Neural progenitor cell (in vitro differentiated cells): ENCODE data around the gene TREM2. TPM values are rescaled to one million over a fixed set of nuclear protein-coding genes. Genes with fewer than 3 reads are reported as not detected.

ENCODE experiments used
- DNase-seq: peaks from one replicate; pipeline ENCODE4 v3.0.0-alpha.2; 2016; ENCODE audit warnings: low spot score
- H2AFZ ChIP-seq: fragments of 200-600 bp; sonication (generic); replicated peaks from 2 replicates; pipeline ENCODE4 v1.6.1; 2016; ENCODE audit warnings: antibody characterized with exemption
- H3F3A ChIP-seq: fragments of 200-600 bp; sonication (generic); 2 replicates; pipeline ENCODE4 v1.6.1; 2016; ENCODE audit warnings: antibody characterized with exemption, low read depth
- H3K27ac ChIP-seq: fragments of 200-600 bp; sonication (generic); 2 replicates; pipeline ENCODE4 v1.5.1; 2016; ENCODE audit warnings: mild to moderate bottlenecking
- H3K27me3 ChIP-seq: fragments of 200-600 bp; sonication (generic); 2 replicates; pipeline ENCODE4 v1.6.1; 2016; ENCODE audit warnings: mild to moderate bottlenecking, moderate library complexity
- H3K36me3 ChIP-seq: fragments of 200-600 bp; sonication (generic); 2 replicates; pipeline ENCODE4 v1.5.1; 2016
- H3K4me1 ChIP-seq: fragments of 200-600 bp; sonication (generic); 2 replicates; pipeline ENCODE4 v1.6.1; 2016; ENCODE audit warnings: mixed run types
- H3K4me2 ChIP-seq: fragments of 200-600 bp; sonication (generic); 2 replicates; pipeline ENCODE4 v1.6.1; 2016
- H3K4me3 ChIP-seq: fragments of 200-600 bp; sonication (generic); 2 replicates; pipeline ENCODE4 v1.5.1; 2016
- H3K79me2 ChIP-seq: fragments of 200-600 bp; sonication (generic); 2 replicates; pipeline ENCODE4 v1.6.1; 2016; ENCODE audit warnings: low read depth
- H3K9ac ChIP-seq: fragments of 200-600 bp; sonication (generic); 2 replicates; pipeline ENCODE4 v1.6.1; 2016
- H3K9me3 ChIP-seq: fragments of 200-600 bp; sonication (generic); 2 replicates; pipeline ENCODE4 v1.5.1; 2016; ENCODE audit warnings: low read depth
- H4K20me1 ChIP-seq: fragments of 200-600 bp; sonication (generic); 2 replicates; pipeline ENCODE4 v1.6.1; 2016; ENCODE audit warnings: low read depth
- H3K27ac Mint-ChIP-seq: 3 replicates; pipeline ENCODE4 v1.8.0; 2021; ENCODE audit warnings: mixed read lengths
- H3K27me3 Mint-ChIP-seq: 2 replicates; pipeline ENCODE4 v1.8.0; 2022; ENCODE audit warnings: low read depth, mild to moderate bottlenecking, inconsistent platforms, moderate library complexity, mixed read lengths; ENCODE audit not compliant: insufficient read depth
- H3K36me3 Mint-ChIP-seq: 3 replicates; pipeline ENCODE4 v1.8.0; 2021; ENCODE audit warnings: mixed read lengths
- H3K4me1 Mint-ChIP-seq: 3 replicates; pipeline ENCODE4 v1.8.0; 2021; ENCODE audit warnings: mixed read lengths
- H3K4me3 Mint-ChIP-seq: 3 replicates; pipeline ENCODE4 v1.8.0; 2021; ENCODE audit warnings: mild to moderate bottlenecking, moderate library complexity, mixed read lengths
- H3K9me3 Mint-ChIP-seq: 3 replicates; pipeline ENCODE4 v1.8.0; 2020; ENCODE audit warnings: mixed read lengths
- EZH2 ChIP-seq: fragments of 200-600 bp; sonication (generic); IDR thresholded peaks from 2 replicates; pipeline ENCODE4 v1.6.1; 2017; ENCODE audit warnings: antibody characterized with exemption, mild to moderate bottlenecking, moderate library complexity
- EZH2phosphoT487 ChIP-seq: fragments of 200-600 bp; sonication (generic); IDR thresholded peaks from 2 replicates; pipeline ENCODE4 v1.6.1; 2017; ENCODE audit warnings: antibody characterized with exemption
- total RNA-seq: library from RNA; depleted of rRNA; stranded (reverse); fragments of >200 nt; gene quantifications from 2 replicates; pipeline ENCODE4 v1.2.3, GENCODE V29; 2015; ENCODE audit warnings: low replicate concordance
- TF ChIP-seq, protein P1 (sequence below): fragments of 200-600 bp; sonication (generic); IDR thresholded peaks from 2 replicates; pipeline ENCODE4 v1.5.1; 2017; ENCODE audit warnings: antibody characterized with exemption, mild to moderate bottlenecking

TREM2 gene
- total RNA-seq, 1 donor from 2014 or later = not detected

DNA sequence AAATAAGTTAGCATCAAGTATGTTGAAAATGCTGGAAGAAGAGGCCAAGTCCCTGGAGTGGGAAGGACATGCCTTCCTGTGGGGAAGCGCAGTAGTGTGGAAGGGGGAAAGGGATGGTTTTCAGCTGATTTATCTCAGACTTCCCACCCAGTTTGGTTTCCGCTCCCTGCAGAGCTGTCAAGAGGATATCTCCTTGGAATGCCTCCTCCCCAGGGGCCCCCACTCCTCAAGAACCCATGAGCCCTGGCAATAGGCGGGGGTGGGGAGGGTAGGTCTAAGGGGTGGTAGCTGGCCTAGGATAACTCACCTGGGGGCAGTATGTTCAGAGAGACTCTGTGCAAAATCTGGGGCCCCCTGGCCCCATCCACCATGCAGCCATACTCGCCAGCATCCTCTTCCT lies 9.5 kb downstream of the TREM2 start:
- Histone ChIP-seq H3K4me3 (no peak overlapping the region), H3K27me3 (no peaks in the 10 kb centered on the region), H3K9me3 (no peaks in the 10 kb centered on the region), H3K79me2 (no peaks in the 10 kb centered on the region), H3K27ac (no peak overlapping the region), H3K36me3 (no peaks in the 10 kb centered on the region), H3K9ac (no peak overlapping the region), H3K4me2 (no peak overlapping the region), H2AFZ (no peak overlapping the region), H3F3A (no peaks in the 10 kb centered on the region), H4K20me1 (no peaks in the 10 kb centered on the region), H3K4me1 (no peaks in the 10 kb centered on the region)
- Mint-ChIP-seq H3K27ac (no peak overlapping the region), H3K4me3 (no peak overlapping the region), H3K4me1 (no peaks in the 10 kb centered on the region), H3K27me3 (peaks cover 2% of the 10 kb centered on the region), H3K9me3 (no peaks in the 10 kb centered on the region), H3K36me3 (no peaks in the 10 kb centered on the region)
- DNase-seq = no peak
- TF ChIP-seq, protein P1, sequence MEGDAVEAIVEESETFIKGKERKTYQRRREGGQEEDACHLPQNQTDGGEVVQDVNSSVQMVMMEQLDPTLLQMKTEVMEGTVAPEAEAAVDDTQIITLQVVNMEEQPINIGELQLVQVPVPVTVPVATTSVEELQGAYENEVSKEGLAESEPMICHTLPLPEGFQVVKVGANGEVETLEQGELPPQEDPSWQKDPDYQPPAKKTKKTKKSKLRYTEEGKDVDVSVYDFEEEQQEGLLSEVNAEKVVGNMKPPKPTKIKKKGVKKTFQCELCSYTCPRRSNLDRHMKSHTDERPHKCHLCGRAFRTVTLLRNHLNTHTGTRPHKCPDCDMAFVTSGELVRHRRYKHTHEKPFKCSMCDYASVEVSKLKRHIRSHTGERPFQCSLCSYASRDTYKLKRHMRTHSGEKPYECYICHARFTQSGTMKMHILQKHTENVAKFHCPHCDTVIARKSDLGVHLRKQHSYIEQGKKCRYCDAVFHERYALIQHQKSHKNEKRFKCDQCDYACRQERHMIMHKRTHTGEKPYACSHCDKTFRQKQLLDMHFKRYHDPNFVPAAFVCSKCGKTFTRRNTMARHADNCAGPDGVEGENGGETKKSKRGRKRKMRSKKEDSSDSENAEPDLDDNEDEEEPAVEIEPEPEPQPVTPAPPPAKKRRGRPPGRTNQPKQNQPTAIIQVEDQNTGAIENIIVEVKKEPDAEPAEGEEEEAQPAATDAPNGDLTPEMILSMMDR = no peak
- TF ChIP-seq EZH2phosphoT487 (no peak), EZH2 (no peak)

DNA sequence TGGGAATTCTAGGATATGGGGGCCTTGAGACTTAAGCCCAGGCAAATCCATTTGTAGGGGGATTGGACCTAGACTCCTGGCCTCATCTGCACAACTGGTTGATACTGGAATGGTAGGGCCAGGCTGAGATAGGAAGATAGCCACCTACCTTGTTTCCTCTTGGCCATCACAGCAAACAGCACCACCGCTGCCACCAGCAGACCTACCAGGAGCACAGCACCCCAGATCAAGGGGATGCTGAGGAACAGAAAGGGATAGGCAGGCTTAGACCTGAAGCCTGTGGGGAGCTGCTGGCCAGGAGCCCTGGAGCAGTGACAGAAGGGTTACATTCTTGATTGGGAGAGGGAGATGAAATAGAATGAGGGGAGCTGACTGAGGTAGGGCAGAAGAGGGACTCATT lies 12.2 kb downstream of the TREM2 start:
- Histone ChIP-seq H3K36me3 (no peaks in the 10 kb centered on the region), H3K27me3 (no peaks in the 10 kb centered on the region), H4K20me1 (no peaks in the 10 kb centered on the region), H3K9me3 (no peaks in the 10 kb centered on the region), H3K79me2 (no peaks in the 10 kb centered on the region), H3K4me3 (no peak overlapping the region), H3F3A (no peaks in the 10 kb centered on the region), H3K27ac (no peak overlapping the region), H3K9ac (no peak overlapping the region), H2AFZ (no peak overlapping the region), H3K4me2 (no peak overlapping the region), H3K4me1 (no peaks in the 10 kb centered on the region)
- DNase-seq = no peak
- Mint-ChIP-seq H3K27ac (no peak overlapping the region), H3K27me3 (peaks cover 2% of the 10 kb centered on the region), H3K4me3 (no peak overlapping the region), H3K36me3 (no peaks in the 10 kb centered on the region), H3K9me3 (no peaks in the 10 kb centered on the region), H3K4me1 (no peaks in the 10 kb centered on the region)
- TF ChIP-seq EZH2phosphoT487 = no peak
- TF ChIP-seq, protein P1 = no peak
- no peak for TF ChIP-seq EZH2

DNA sequence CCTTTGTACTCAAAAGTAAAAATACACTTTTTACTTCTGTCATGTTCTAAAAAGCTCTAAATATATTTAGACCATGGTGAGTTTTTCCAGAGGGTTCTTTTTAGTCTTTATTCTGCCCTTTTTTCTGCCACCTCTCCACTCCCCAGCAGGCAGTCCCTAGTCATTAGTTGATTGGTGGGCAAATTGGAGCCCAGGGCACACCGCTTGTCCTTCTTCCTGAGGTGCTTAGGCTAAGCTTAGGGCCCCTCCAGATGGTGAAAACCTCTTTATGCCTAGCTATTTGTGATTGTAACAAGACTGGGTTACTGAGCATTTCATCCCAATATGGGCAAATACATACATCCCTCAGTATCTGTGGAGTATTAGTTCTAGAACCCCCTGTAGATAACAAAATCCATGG lies 15.0 kb downstream of the TREM2 start:
- no peaks in the 10 kb centered on the region for H4K20me1 ChIP-seq
- no peak for DNase-seq
- no peaks in the 10 kb centered on the region for H3K36me3 ChIP-seq
- H3K27ac Mint-ChIP-seq = no peak overlapping the region
- H3K9me3 ChIP-seq = no peaks in the 10 kb centered on the region
- H3K4me2 ChIP-seq = no peak overlapping the region
- no peaks in the 10 kb centered on the region for H3K9me3 Mint-ChIP-seq
- peaks cover 2% of the 10 kb centered on the region for H3K27me3 Mint-ChIP-seq
- H3F3A ChIP-seq = no peaks in the 10 kb centered on the region
- no peaks in the 10 kb centered on the region for H3K27me3 ChIP-seq
- H3K36me3 Mint-ChIP-seq = no peaks in the 10 kb centered on the region
- no peak overlapping the region for H3K9ac ChIP-seq
- H3K4me1 Mint-ChIP-seq = no peaks in the 10 kb centered on the region
- TF ChIP-seq, protein P1 = no peak
- TF ChIP-seq EZH2 = no peak
- no peak overlapping the region for H3K4me3 Mint-ChIP-seq
- H3K27ac ChIP-seq = no peak overlapping the region
- H3K4me1 ChIP-seq = no peaks in the 10 kb centered on the region
- H2AFZ ChIP-seq = no peak overlapping the region
- no peaks in the 10 kb centered on the region for H3K79me2 ChIP-seq
- no peak overlapping the region for H3K4me3 ChIP-seq

DNA sequence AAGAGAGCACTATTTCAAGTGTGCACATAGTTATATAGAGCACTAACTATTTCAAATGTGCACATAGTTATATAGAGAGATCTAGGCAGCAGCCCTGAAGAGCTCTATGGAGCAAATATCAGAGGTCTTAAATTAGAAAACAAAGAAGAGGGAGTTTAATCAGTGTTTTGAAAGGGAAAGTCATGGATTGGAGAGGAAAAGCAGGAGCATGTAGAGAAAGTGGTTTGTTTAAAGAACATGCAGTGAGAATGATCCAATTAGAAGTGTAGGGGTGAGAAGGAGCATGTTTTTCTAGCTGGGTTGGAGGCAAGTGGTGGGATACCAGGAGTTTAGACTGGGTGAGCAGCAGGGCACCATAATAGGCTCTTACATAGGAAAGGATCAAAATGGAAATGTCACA lies 26.0 kb downstream of the TREM2 start:
- H4K20me1 ChIP-seq = no peaks in the 10 kb centered on the region
- no peaks in the 10 kb centered on the region for H3K9me3 ChIP-seq
- no peak overlapping the region for H3K4me3 ChIP-seq
- H3K79me2 ChIP-seq = no peaks in the 10 kb centered on the region
- peaks cover 15% of the 10 kb centered on the region for H3K4me1 ChIP-seq
- no peak overlapping the region for H2AFZ ChIP-seq
- no peak for DNase-seq
- Mint-ChIP-seq H3K4me1 (no peaks in the 10 kb centered on the region), H3K27ac (no peak overlapping the region), H3K4me3 (no peak overlapping the region), H3K36me3 (no peaks in the 10 kb centered on the region), H3K9me3 (no peaks in the 10 kb centered on the region), H3K27me3 (no peaks in the 10 kb centered on the region)
- no peak overlapping the region for H3K27ac ChIP-seq
- H3K9ac ChIP-seq = no peak overlapping the region
- peaks cover 10% of the 10 kb centered on the region for H3F3A ChIP-seq
- no peaks in the 10 kb centered on the region for H3K36me3 ChIP-seq
- H3K27me3 ChIP-seq = no peaks in the 10 kb centered on the region
- no peak overlapping the region for H3K4me2 ChIP-seq
- TF ChIP-seq EZH2 (no peak), EZH2phosphoT487 (no peak)
- TF ChIP-seq, protein P1 = no peak
